ENCODE measurements around the gene RB1.
"Not testable (repeated sequence)": the region's sequence is repeated elsewhere in the genome, so short reads cannot be mapped to it uniquely, and the experiment has no call there.

RB1 gene

DNA sequence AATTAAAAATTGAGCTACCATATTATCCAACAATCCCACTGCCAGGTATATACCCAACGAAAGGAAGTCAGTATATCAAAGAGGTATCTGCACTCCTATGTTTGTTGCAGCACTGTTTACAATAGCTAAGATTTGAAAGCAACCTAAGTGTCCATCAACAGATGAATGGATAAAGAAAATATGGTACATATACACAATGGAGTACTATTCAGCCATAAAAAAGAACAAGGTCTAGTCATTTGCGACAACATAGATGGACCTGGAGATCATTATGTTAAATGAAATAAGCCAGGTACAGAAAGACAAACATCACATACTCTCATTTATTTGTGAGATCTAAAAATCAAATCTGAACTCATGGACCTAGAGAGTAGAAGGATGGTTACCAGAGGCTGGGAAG is 52.0 kb downstream of the RB1 start:
- not testable (repeated sequence) for DNase-seq

- DNase-seq, result no peak
These were observed 53.2 kb downstream of the RB1 start for GRCh38 chr13:48356750-48357149.

GRCh38 chr13:48369988-48370387 is 66.4 kb downstream of the RB1 start:
- no peak for DNase-seq

DNA sequence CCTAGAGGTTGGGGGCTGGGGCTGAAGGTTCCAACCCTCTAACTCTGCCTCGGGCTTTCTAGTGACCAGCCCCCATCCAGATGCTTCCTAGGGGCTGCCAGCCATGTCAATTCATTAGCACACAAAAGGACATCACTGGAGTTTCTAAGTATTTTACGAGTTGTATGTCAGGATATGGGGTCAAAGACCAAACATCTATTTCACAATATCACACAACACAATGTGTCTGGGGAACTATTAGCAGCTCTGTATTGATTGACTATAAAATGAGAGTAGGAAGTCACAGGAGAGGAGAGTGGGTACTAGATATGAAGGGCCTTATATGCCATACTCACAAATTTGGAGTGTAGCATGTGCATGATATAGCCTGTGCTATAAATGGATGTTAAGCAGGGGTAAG is 67.3 kb downstream of the RB1 start:
- DNase-seq, result no peak

GRCh38 chr13:48377857-48378256 is 74.3 kb downstream of the RB1 start:
- DNase-seq, result no peak

- DNase-seq, result no peak
These were observed 77.0 kb downstream of the RB1 start for GRCh38 chr13:48380581-48380980.

DNA sequence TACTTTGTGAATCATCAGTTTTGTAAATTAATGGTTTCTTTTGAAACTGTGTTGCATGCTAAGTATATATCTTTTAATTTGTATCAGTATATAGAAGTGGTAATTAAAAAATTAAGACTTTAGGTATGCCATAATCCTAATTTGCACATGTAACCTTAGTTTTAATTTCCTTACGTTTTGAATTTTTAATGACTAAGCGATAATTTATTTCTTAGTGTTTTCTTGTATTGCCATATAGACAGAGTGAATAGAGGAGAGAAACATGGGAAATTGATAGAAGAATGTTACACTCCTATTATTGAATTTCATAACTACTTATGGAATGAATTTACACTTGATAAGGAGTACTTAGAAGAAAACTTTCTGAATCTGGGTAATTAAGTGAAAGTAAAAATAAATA is 79.8 kb downstream of the RB1 start:
- no peak for DNase-seq

GRCh38 chr13:48386816-48387215 is 83.3 kb downstream of the RB1 start:
- DNase-seq, result no peak

DNA sequence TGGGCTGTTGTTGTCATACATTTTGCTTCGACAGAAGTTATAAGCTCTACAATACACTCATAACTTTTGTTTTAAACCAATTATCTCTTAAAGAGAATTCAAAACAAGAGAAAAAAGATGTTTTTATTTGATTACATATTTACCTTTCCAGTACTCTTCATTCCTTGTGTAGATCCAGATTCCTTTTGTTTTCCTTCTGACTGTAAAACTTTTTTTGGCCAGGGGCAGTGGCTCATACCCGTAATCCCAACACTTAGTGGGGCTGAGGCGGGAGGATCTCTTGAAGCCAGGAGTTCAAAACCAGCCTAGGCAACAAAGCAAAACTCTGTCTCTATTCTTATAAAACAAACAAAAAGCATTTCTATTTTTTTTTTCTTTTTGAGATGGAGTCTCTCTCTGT is 87.7 kb downstream of the RB1 start:
- DNase-seq, result no peak

DNA sequence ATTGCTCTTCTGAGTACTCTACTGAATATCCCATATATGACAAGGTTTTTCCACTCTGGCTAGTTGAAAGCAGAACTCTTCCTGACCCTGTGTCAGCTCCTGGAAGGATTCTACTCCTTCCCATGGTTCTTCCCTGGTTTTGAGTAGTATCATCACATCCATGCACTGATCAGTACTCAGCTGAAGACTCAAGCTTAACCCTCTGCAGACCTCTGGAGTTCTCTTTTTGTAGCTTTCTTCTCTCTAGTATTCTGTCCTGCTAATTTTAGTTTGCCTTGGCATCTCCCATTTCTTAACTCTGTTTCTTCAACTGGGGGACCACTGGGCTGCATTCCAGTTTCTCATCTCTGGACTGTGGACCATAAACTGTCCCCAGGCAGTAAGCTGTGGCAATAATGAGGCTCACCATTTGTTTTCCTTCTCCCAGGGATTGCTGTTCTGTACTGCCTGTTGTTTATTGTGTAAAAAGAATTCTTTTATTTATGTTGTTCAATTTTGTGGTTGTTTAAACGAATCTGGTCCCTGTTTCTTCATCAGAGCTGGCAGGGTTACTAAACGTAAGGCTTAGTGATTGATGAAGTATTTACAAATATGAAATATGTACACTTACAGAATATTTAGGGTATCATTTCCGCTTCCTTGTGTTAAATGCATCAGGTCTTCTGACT is 89.6 kb downstream of the RB1 start:
- DNase-seq, result no peak

- DNase-seq, result no peak
These were observed 90.1 kb downstream of the RB1 start for GRCh38 chr13:48393698-48394085.

DNA sequence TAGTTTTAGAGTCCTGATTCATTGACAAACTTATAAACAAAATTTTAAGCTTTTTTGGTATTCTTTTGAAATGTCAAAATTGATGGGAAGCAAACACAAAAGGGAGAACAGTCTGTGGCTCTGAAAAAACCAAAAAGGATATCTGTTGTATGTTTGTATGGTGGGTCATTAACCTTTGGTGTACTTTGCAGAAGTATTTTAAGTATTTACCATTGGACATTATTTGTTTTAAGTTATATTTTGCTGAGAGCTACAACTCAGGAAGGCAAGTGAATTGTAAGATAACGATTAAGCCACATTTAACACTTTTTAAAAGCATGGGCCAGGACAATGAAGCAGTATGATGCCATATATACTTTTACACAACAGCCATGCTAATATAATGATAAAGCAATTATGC is 94.2 kb downstream of the RB1 start:
- DNase-seq, result no peak

DNA sequence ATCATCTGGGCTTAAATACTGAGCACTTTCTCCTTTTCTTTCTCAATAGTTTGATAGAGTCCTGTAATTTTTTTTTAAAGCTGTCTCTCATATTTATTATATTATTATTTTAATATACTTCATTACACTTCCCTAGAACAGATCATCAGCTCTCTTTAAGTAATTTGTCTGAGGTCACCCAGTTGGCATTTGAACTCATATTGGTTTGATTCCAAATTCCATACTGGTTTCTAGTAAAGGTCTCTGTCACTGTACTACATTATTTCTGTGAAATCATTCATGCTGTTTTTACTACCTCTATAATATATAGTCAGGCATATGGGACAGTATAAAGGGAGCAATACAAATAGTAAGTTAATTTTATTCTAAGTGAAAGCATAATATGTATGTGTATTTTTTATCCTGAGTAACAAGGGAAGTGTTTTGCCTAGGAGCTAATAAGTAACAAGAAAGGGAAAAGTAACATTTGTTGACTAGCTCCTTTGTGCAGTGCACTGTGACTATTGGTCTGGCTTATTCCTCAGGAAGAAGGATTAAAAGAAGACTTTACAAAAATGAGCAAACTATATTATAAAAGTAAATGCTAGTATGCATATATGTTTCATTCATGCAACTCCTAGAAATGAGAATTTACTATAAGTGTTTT is 95.0 kb downstream of the RB1 start:
- no peak for DNase-seq

GRCh38 chr13:48400090-48400694 is 96.6 kb downstream of the RB1 start:
- no peak for DNase-seq

GRCh38 chr13:48400850-48401291 is 97.3 kb downstream of the RB1 start:
- no peak for DNase-seq

DNA sequence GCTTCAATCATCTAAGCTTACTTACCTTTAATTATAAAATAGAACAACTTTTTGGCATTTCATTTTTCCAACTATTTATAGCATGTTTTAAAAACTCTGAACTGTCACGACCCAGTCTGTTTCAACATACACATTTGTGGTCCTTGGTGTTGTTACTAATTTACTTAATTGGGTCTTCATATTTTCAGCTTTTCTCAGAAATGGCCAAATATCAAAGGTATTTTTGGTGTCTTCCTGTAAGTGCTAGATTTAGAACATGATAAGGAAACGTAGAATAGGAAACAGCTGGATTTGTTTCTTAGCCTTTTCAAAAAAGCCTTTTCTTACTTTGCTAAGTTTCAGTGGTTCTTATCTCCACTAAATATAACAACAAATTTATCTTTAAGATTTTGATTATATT is 97.9 kb downstream of the RB1 start:
- no peak for DNase-seq

DNA sequence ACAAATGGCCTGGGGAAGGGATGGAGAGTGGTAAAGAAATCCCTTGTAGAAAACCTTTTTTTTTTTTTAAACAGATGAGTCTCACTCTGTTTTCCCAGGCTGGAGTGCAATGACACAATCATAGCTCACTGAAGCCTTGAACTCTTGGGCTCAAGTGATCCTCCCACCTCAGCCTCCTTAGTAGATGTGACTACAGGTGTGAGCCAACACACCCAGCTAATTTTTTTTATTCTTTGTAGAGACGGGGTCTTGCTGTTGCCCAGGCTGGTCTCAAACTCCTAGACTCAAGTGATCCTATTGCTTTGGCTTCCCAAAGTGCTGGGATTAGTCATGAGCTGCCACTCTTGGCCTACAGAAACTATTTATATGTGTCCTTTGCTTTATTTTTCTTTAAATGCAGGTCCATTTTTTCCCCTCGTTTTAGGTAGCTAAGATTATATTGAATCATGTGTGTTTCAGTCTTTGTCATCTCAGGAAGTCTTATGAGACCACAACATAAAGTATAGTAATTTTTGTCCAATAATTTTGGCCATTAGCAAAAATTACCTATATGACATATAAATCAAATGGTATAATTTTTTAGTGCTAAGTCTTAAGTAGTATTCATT is 98.9 kb downstream of the RB1 start:
- DNase-seq, result no peak

DNA sequence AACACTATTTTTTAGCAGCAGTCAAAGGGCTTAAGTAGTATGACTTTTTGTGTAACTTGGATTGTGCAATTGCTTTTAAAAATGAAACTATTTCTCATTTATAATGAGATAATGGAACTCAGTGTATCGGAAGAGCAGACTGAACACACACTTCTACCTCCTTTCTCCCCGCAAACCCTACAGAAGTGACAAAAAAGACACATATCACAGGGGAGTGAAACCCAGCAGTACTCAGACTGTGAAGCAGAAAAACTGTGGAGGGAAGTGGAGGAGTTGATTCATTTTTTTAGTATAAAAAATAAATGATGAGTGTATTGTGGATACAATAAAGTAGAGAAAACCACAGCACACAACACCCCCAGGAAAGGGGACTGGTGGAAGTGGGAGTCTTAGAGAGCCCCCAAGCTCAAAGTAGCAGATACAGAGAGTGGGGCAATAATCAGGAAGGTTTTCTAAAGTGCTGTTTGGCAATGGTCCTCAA is 99.6 kb downstream of the RB1 start:
- DNase-seq, result no peak

DNA sequence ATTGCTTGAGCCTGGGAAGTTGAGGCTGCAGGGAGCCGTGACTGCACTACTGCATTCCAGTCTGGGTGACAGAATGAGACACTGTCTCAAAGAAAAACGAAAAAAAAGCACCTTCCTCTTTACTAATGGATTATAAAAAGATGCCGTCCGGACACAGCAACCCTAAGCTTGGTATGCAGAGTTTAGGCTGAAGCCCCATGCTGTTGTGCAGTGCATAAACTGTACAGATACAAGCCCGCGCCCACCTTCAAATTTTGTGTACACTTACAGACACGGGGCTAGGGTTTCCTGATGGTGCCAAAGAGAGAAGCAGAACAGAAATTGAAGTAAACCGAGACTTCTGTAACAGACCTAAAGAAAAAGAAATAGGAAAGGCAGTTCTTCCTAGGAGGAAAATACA is 100.4 kb downstream of the RB1 start:
- no peak for DNase-seq

GRCh38 chr13:48404952-48405351 is 101.4 kb downstream of the RB1 start:
- no peak for DNase-seq

DNA sequence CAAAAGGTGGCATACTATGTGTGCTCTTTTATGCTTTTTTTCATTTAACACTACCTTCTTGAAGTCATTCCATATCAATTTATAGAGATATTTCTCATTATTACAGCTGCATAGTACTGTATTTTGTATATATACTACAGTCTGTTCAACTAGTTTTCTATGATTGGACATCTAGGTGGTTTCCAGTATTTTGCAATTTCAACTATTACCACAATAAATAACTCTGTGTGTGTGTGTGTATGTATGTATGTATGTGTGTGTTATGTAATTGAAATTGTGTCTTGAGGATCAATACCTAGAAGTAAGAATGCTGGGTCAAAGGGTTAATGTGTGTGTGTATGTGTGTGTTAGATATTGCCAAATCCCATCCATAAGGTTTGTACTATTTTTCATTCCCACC is 102.3 kb downstream of the RB1 start:
- no peak for DNase-seq

- no peak for DNase-seq
These were observed 106.6 kb downstream of the RB1 start for GRCh38 chr13:48410199-48410598.

- no peak for DNase-seq
These were observed 107.7 kb downstream of the RB1 start for GRCh38 chr13:48411147-48411794.
